Parathyroid adenoma (tissue), 2 donors: ENCODE results near the gene SLC7A6.

Source experiments
- H2AFZ ChIP-seq: fragments of 300-600 bp; sonication (generic); one replicate; pipeline ENCODE4 v1.7.0; 2017; ENCODE audit warnings: antibody characterized with exemption, mild to moderate bottlenecking
- H3K27ac ChIP-seq: fragments of 300-600 bp; sonication (generic); one replicate; pipeline ENCODE4 v1.7.0; 2017
- H3K27me3 ChIP-seq: fragments of 300-600 bp; sonication (generic); one replicate; pipeline ENCODE4 v1.7.0; 2017; ENCODE audit warnings: low read length; ENCODE audit not compliant: control insufficient read depth, insufficient read depth
- H3K36me3 ChIP-seq: fragments of 300-600 bp; sonication (generic); one replicate; pipeline ENCODE4 v1.7.0; 2017; ENCODE audit warnings: low read length; ENCODE audit not compliant: control insufficient read depth, insufficient read depth
- H3K4me1 ChIP-seq: fragments of 300-600 bp; sonication (generic); one replicate; pipeline ENCODE4 v1.7.0; 2017; ENCODE audit warnings: control low read depth
- H3K4me2 ChIP-seq: fragments of 300-600 bp; sonication (generic); one replicate; pipeline ENCODE4 v1.7.0; 2017; ENCODE audit warnings: low read length
- H3K4me3 ChIP-seq: fragments of 300-600 bp; sonication (generic); one replicate; pipeline ENCODE4 v1.7.0; 2017; ENCODE audit warnings: low read depth, low read length
- H3K79me2 ChIP-seq: fragments of 300-600 bp; sonication (generic); one replicate; pipeline ENCODE4 v1.7.0; 2017; ENCODE audit warnings: control low read depth
- H3K9ac ChIP-seq: fragments of 300-600 bp; sonication (generic); one replicate; pipeline ENCODE4 v1.7.0; 2017; ENCODE audit warnings: mild to moderate bottlenecking
- H3K9me3 ChIP-seq: fragments of 300-600 bp; sonication (generic); one replicate; pipeline ENCODE4 v1.7.0; 2017; ENCODE audit warnings: low read length; ENCODE audit not compliant: control insufficient read depth
- TF ChIP-seq, protein P1 (sequence below): fragments of 300-600 bp; sonication (generic); IDR thresholded peaks from one replicate; pipeline ENCODE4 v1.7.0; 2017; ENCODE audit warnings: antibody characterized with exemption, mild to moderate bottlenecking
- donor health status: primary hyperparathyroidism.

SLC7A6 gene

DNA sequence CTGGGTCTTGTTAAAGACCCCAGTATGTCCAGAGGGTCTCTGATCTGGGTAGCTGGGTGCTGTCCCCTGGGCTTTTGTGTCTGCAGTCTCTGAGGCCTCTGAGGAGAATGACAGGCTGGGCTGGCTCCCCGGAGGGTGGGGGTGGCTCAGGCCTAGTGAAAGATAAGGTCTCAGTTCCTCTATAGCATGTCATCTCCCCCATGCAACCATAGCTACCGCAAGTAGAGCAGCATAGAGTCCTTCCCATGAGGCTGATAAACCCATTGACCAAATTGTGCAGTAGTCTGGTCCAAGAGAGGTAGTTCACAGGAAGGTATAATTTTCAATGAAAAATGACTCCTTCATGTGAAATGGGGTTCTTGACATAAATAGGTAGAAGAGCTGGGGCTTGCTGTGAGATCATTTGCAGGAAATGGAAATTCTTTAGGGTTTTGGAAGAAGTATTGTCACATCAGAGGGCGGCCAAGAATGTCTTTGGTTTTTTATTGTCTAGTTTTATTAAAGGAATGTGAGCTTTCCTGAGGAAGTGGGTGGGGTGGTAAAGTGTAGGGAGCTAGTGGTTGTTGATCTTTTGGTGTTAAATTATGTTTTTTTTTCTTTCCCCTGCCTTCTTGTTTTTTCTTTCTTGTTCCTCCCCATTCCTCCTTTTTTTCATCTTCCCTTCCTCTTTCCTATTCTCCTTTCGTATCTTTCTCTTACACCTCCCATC, 25.4 kb downstream of the SLC7A6 start:
- TF ChIP-seq, protein P1, sequence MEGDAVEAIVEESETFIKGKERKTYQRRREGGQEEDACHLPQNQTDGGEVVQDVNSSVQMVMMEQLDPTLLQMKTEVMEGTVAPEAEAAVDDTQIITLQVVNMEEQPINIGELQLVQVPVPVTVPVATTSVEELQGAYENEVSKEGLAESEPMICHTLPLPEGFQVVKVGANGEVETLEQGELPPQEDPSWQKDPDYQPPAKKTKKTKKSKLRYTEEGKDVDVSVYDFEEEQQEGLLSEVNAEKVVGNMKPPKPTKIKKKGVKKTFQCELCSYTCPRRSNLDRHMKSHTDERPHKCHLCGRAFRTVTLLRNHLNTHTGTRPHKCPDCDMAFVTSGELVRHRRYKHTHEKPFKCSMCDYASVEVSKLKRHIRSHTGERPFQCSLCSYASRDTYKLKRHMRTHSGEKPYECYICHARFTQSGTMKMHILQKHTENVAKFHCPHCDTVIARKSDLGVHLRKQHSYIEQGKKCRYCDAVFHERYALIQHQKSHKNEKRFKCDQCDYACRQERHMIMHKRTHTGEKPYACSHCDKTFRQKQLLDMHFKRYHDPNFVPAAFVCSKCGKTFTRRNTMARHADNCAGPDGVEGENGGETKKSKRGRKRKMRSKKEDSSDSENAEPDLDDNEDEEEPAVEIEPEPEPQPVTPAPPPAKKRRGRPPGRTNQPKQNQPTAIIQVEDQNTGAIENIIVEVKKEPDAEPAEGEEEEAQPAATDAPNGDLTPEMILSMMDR = no peak
- H3K9ac ChIP-seq = no peak overlapping the region

DNA sequence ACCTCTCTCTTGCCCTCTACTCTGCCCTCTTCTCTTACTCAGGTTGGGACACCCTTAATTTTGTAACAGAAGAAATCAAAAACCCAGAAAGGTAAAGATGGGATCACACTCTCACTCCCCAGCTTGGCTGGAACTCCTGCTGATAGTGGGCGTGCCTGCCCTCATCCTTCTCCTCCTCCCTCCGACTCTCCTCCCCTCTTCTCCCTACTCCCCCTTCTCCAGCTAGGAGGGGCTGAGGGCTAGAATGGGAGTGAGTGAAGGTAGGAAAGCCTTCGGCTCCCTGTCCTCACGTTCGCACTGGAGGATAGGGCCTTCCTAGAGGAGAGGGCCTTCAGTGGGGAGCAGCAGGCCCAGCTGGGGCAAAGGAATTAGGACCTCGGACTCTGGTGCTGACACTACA, 26.1 kb downstream of the SLC7A6 start:
- Histone ChIP-seq H3K9me3 (no peaks in the 10 kb centered on the region), H3K36me3 (no peaks in the 10 kb centered on the region), H3K4me3 (no peak overlapping the region), H3K4me1 (peaks cover 8% of the 10 kb centered on the region), H3K79me2 (peaks cover 3% of the 10 kb centered on the region), H3K4me2 (no peak overlapping the region), H3K27ac (peak overlapping the region; percentile 26), H3K9ac (no peak overlapping the region), H2AFZ (no peak overlapping the region), H3K27me3 (no peaks in the 10 kb centered on the region)
- TF ChIP-seq, protein P1 = no peak

More for the DNA sequence above, 25.4 kb downstream of the SLC7A6 start:
- Histone ChIP-seq H3K4me1 (peaks cover 8% of the 10 kb centered on the region), H2AFZ (no peak overlapping the region), H3K79me2 (peaks cover 3% of the 10 kb centered on the region), H3K27ac (peak overlapping the region; percentile 26), H3K27me3 (no peaks in the 10 kb centered on the region), H3K9me3 (no peaks in the 10 kb centered on the region), H3K36me3 (no peaks in the 10 kb centered on the region), H3K4me3 (no peak overlapping the region), H3K4me2 (no peak overlapping the region)

DNA sequence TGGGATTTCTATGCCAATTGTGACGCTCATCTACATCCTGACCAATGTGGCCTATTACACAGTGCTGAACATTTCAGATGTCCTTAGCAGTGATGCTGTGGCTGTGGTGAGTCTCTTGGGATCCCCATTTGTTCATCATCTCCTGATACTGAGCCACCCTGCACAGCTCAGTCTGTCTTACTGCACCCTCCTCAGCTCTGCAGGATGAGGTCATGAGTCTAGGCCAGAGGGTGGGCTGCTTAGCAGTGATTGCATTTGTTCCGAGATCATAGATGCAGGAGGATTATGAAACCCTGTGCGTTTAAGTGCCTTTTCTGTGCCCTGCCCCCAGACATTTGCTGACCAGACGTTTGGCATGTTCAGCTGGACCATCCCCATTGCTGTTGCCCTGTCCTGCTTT, 26.9 kb downstream of the SLC7A6 start:
- Histone ChIP-seq H3K4me2 (no peak overlapping the region), H3K4me1 (peaks cover 8% of the 10 kb centered on the region), H3K27me3 (no peaks in the 10 kb centered on the region), H2AFZ (no peak overlapping the region), H3K27ac (peak overlapping the region; percentile 8), H3K4me3 (no peak overlapping the region), H3K9me3 (no peaks in the 10 kb centered on the region), H3K79me2 (peaks cover 3% of the 10 kb centered on the region), H3K36me3 (no peaks in the 10 kb centered on the region), H3K9ac (no peak overlapping the region)
- TF ChIP-seq, protein P1 = no peak

DNA sequence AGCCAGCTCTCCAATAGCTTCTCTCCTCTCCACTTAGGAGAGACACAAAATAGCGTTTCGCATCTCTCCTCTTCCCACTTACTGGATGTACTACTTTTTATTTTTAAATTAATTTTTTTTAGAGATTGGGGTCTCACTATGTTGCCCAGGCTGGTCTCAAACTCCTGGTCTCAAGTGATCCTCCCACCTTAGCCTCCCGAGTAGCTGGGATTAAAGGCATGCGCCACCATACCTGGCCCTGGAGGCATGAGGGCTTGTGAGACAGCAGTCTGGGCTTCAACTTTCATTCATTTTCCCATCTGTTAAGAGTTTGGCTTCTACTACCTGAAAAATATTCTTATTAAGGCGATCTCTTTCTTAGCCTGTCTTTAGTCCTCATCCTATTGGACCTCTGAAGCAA, 28.1 kb downstream of the SLC7A6 start:
- H3K4me2 ChIP-seq = no peak overlapping the region
- peaks cover 8% of the 10 kb centered on the region for H3K4me1 ChIP-seq
- TF ChIP-seq, protein P1 = no peak
- H3K27me3 ChIP-seq = no peaks in the 10 kb centered on the region
- H3K9ac ChIP-seq = no peak overlapping the region
- H3K4me3 ChIP-seq = no peak overlapping the region
- no peaks in the 10 kb centered on the region for H3K79me2 ChIP-seq
- H3K36me3 ChIP-seq = no peaks in the 10 kb centered on the region
- no peak overlapping the region for H3K27ac ChIP-seq
- H3K9me3 ChIP-seq = no peaks in the 10 kb centered on the region
- no peak overlapping the region for H2AFZ ChIP-seq

DNA sequence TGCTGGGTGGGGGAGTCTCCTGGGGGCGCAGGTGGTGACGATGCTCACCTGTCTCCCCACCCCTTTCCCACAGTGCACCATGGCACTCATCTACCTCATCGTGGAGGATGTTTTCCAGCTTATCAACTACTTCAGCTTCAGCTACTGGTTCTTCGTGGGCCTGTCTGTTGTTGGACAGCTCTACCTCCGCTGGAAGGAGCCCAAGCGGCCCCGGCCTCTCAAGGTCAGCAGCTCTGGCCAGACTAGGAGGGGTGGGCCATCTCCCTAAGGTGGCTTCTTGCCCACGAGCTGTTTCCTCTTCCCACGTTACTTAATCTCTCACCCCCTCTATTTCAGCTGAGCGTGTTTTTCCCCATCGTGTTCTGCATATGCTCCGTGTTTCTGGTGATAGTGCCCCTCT, 32.0 kb downstream of the SLC7A6 start:
- H3K4me1 ChIP-seq = peaks cover 8% of the 10 kb centered on the region
- no peaks in the 10 kb centered on the region for H3K9me3 ChIP-seq
- no peak overlapping the region for H3K4me2 ChIP-seq
- H3K4me3 ChIP-seq = no peak overlapping the region
- no peaks in the 10 kb centered on the region for H3K36me3 ChIP-seq
- H3K27ac ChIP-seq = no peak overlapping the region
- TF ChIP-seq, protein P1 = no peak
- H3K27me3 ChIP-seq = no peaks in the 10 kb centered on the region
- no peaks in the 10 kb centered on the region for H3K79me2 ChIP-seq
- H2AFZ ChIP-seq = no peak overlapping the region
- no peak overlapping the region for H3K9ac ChIP-seq
